ENCODE data around the gene DSP.

GRCh38 chr6:7588506-7588905 is 47.0 kb downstream of the DSP start:
- no peak for TF ChIP-seq EZH2phosphoT487 (IDR thresholded peaks at IDR 0.05; ENCODE audit: borderline replicate concordance)
- TF ChIP-seq, protein P1, sequence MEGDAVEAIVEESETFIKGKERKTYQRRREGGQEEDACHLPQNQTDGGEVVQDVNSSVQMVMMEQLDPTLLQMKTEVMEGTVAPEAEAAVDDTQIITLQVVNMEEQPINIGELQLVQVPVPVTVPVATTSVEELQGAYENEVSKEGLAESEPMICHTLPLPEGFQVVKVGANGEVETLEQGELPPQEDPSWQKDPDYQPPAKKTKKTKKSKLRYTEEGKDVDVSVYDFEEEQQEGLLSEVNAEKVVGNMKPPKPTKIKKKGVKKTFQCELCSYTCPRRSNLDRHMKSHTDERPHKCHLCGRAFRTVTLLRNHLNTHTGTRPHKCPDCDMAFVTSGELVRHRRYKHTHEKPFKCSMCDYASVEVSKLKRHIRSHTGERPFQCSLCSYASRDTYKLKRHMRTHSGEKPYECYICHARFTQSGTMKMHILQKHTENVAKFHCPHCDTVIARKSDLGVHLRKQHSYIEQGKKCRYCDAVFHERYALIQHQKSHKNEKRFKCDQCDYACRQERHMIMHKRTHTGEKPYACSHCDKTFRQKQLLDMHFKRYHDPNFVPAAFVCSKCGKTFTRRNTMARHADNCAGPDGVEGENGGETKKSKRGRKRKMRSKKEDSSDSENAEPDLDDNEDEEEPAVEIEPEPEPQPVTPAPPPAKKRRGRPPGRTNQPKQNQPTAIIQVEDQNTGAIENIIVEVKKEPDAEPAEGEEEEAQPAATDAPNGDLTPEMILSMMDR (conservative IDR thresholded peaks at IDR 0.05; ENCODE audit: low read length) = no peak

Data from Loucy (cell line).